GM19372 (cell line): ENCODE results near the gene SCN2B.

Source experiments
- ATAC-seq: cut with Tn5 transposase; IDR thresholded peaks from one replicate; pipeline ENCODE4 v1.9.1; 2021; ENCODE audit warnings: mild to moderate bottlenecking, low read depth, moderate library complexity; ENCODE audit not compliant: unreplicated experiment

The SCN2B gene

GRCh38 chr11:118175031-118175992, 1.1 kb downstream of the SCN2B start:
- ATAC-seq, result no peak

DNA sequence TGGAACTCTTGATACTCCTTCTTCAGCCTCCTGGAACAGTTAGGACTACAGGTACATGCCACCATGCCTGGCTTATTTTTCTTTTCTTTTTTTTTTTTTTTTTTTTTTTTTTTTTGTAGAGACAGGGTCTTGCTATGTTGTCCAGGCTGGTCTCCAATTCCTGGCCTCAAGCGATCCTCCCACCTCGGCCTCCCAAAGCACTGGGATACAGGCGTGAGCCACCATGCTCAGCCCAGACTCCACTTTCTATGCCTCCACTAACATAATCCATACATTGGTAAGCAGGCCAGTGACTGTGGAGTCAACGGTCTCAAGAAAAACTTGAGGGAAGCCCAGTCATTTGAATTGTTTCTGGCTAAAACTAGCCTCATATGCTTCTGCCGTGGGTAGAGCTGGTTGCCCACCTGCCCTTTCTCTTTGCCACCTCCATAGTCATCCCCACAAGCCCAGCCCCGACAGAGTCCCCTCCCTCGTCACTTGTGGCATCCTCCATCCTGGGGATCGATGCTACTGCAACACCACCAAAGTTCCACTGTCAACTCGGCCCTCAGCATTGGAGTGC, 2.4 kb downstream of the SCN2B start:
- no peak for ATAC-seq

- no peak for ATAC-seq
Observed at GRCh38 chr11:118172356-118172755, 4.1 kb downstream of the SCN2B start.

DNA sequence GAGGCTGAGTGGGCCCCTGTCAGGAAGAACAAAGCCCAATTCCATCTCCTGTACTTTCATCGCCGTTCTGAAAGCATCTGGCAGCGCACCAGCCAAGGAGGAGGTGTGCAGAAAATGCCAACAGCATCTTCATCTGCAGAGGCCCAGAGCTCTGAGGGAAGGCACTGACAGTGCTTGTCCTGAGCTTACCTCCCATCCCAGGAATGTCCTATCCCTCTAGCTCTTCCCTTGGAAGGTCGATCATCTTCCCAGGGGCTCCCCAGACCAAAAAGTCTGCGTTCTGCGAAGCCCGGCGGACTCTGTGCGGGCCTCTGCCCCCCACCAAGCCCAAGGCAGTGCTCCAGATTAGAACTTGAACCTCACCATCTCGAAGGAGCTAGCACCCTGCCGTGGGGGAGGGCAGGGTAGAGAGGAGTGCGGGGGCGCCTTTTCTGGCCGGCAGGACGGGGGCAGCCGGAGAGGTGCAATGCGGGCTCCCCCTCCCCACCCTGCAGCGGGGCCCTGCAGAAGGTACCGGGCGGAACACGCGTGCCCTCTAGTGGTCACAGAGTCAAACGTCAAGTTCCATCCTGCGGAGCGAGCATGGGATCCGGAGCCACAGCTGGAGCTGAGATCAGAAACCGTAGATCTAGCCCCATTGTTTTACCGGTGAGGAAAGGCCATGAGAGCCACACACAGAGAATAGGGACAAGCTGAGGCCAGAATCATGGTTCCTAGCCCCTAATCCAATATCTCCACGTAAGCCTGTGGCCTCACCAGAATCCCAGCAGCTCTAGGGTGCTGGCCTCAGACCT, 5.0 kb downstream of the SCN2B start:
- ATAC-seq, result no peak

- ATAC-seq, result no peak
Observed at GRCh38 chr11:118170882-118171268, 5.6 kb downstream of the SCN2B start.

GRCh38 chr11:118170231-118170630, 6.2 kb downstream of the SCN2B start:
- no peak for ATAC-seq

DNA sequence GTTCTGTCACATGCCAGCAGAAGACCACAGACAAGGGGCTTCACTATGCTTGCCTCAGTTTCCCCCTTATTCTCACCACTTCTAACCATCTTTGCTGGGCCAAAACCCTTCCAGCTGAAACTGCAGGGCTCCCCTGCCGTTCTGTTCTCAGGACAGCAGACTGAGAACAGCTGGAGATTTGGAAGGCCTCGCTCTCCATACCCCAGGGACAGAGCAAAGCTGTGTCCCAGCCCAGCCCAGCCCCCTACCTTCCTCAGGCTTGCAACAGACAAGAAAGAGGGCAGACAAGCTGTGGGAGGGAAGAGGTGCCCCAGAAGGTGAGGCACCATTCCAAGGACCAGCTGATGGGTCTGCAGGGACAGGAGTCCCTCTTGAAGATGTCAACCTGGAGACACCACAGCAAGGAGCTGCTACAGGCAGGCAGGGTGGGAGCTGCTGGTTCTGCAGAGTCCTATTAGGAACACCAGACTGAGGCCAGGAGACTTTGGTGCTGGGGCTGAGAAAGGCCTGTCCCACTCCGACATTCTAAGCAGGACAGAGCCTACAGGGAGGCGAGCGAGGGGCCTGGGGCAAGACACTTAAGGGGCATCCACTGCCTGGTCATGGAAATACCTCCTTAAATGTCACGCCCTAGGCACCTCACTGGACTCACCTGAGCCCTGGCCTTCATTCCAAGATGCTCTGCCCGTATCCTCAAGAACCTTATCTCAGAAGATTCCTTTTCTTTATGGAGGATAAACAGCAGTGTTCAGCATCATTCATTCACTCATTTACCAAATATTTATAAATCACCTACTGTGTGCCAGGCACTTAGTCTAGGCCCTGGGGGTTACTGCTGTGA, 6.9 kb downstream of the SCN2B start:
- no peak for ATAC-seq

- ATAC-seq, result no peak
Observed at GRCh38 chr11:118168751-118169150, 7.7 kb downstream of the SCN2B start.

GRCh38 chr11:118168316-118168715, 8.1 kb downstream of the SCN2B start:
- no peak for ATAC-seq

DNA sequence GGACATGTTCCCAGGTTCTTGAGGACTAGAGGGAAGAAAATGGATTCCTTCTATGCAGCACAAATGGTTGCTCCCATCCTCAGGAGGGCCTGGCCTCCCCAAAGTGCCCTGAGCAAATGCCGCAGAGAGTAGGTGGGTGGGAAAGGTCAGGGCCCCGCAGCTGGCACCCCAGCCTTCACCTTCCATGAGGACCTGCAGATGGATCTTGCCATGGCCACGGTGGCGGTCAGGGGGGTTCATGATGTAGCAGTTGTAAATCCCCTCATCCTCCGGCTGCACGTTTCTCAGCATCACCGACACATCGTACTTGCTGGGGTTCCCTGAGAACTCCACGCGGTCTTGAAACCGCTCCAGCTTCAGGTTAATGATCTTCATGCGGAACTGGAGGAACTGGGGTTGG, 8.5 kb downstream of the SCN2B start:
- no peak for ATAC-seq

- no peak for ATAC-seq
Observed at GRCh38 chr11:118167253-118167652, 9.2 kb downstream of the SCN2B start.

- ATAC-seq, result no peak
Observed at GRCh38 chr11:118166641-118167040, 9.8 kb downstream of the SCN2B start.

GRCh38 chr11:118164885-118165284, 11.6 kb downstream of the SCN2B start:
- ATAC-seq, result no peak

GRCh38 chr11:118163494-118163893, 12.9 kb downstream of the SCN2B start:
- no peak for ATAC-seq

GRCh38 chr11:118162846-118163245, 13.6 kb downstream of the SCN2B start:
- no peak for ATAC-seq

DNA sequence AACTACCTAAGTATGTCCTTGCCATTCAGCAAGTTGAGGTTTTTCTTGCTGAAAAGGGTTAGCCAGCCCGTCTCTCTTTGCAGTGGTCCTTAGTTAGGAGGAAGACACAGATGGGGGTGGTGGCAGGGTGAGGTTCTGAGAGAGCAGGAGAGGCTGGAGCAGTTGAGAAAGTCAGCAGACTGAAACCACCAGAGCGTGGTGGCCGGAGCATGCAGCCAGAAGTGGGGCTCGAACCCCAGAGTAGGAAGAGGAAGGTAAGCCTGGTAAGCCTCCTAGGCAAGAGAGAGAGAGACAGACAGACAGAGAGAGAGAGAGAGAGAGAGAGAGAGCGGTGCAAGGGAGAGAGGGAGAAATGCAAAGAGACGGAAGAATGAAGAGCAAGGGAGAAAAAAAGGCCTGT, 14.7 kb downstream of the SCN2B start:
- ATAC-seq, result no peak

DNA sequence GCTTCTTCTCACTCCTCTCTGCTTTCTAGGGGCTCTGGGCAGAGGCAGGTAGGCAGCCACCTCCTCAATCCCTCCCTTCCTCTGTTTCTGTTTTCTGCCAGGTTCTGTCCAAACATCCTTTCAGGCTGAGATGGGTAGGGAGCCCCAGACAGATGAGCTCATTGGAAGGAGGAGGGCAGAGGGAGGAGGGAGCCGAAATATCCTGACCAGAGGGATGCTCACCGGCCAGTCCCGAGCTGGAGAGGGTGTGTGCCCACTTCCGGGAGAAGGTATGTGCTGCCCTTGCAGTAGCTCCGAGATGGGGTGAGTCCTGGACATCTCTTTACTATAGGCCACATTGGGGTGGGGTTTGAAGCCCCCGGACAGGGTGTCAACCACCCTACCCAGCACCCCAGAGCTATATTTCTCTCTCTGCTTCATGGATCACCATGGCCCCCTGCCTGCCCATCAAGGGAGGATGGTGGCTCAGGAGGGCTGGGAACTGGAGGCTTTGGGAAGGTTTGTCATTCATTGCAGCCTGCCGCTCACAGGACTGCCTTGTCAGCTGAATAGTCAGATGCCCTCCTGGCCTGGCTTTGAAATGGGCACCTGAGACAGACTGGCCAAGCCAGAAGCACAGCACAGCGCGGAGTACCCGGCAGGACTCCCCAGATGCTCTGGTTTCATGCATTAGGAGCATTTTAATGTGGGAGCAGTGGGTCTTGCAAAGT, 19.1 kb downstream of the SCN2B start:
- ATAC-seq, result no peak

GRCh38 chr11:118156531-118157185, 19.8 kb downstream of the SCN2B start:
- ATAC-seq, result no peak
